ENCODE data around the gene NGFR. TPM values are rescaled to one million over a fixed set of nuclear protein-coding genes. Genes with fewer than 3 reads are reported as not detected.

Gene NGFR
- total RNA-seq, 2 donors from 2014 or later: 0.11 to 0.50 TPM

GRCh38 chr17:49480836-49481615, 14.1 kb upstream of the NGFR start:
- Mint-ChIP-seq H3K27me3 (peaks cover 57% of the 10 kb centered on the region), H3K27ac (no peak overlapping the region), H3K4me3 (no peak overlapping the region), H3K9me3 (no peaks in the 10 kb centered on the region), H3K36me3 (ENCODE audit: low read depth) (no peaks in the 10 kb centered on the region), H3K4me1 (no peaks in the 10 kb centered on the region)
- no peak for ATAC-seq (replicated peaks)

DNA sequence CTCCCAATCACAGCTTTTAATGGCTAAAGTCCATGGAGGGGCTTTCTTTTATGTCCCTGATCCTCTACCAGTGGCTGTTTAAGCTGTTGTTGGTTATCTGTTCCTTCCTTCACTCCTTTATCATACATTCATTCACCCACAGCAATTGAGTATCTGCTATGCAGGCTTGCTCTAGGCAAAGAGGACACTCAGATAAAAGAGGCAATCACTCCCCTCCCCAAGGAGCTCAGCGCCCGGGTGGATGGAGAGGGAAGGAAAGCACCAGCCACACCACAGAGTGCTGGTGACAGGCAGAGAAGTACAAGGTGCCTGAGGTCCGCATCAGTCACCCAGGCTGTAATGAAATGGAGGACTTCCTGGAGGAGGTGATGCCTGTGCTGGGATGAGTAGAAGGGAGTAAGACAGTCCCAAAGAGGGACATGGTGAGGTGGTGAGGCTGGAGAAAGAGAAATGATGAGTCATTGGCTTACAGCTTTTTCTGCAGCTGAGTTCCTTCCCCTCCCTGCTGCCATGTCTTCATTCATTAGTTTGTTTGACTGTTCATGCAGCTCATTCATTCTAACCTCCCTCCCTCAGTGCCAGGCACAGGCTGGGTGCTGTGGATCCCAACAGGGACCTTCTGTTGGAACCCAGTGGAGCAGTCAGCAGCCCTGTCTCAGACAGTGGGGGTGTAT, 12.8 kb upstream of the NGFR start:
- Mint-ChIP-seq H3K27me3 (peaks cover 54% of the 10 kb centered on the region), H3K4me3 (no peak overlapping the region), H3K36me3 (ENCODE audit: low read depth) (no peaks in the 10 kb centered on the region), H3K4me1 (no peaks in the 10 kb centered on the region), H3K27ac (no peak overlapping the region), H3K9me3 (no peaks in the 10 kb centered on the region)
- ATAC-seq (replicated peaks): no peak

GRCh38 chr17:49483599-49484509, 11.2 kb upstream of the NGFR start:
- H3K4me3 Mint-ChIP-seq: no peak overlapping the region
- H3K36me3 Mint-ChIP-seq (ENCODE audit: low read depth): no peaks in the 10 kb centered on the region
- H3K27ac Mint-ChIP-seq: no peak overlapping the region
- H3K9me3 Mint-ChIP-seq: no peaks in the 10 kb centered on the region
- ATAC-seq (replicated peaks): no peak
- H3K4me1 Mint-ChIP-seq: no peaks in the 10 kb centered on the region
- peaks cover 49% of the 10 kb centered on the region for H3K27me3 Mint-ChIP-seq

DNA sequence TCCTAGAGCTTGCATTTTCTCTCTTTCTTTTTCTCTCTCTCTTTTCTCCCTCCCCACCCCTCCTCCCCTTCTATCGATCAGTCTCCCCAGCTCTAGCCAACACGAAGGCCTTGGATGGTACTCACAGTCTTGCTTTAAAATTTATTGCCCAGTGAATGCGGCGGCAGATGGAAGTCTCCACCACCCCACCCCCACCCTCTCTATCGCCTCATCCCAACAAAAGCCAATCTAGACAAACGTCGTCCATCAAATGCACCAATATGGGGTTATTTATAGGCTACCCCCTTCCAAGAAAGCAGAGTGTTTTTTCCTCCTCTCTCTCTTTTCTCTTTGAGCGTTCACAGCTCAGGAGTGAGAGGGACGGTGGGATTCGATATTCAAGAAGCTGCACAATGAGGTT, 10.5 kb upstream of the NGFR start:
- Mint-ChIP-seq H3K27ac (no peak overlapping the region), H3K4me1 (no peaks in the 10 kb centered on the region), H3K9me3 (no peaks in the 10 kb centered on the region), H3K27me3 (peaks cover 47% of the 10 kb centered on the region), H3K4me3 (no peak overlapping the region), H3K36me3 (ENCODE audit: low read depth) (no peaks in the 10 kb centered on the region)
- no peak for ATAC-seq (replicated peaks)

GRCh38 chr17:49486012-49486641, 9.0 kb upstream of the NGFR start:
- Mint-ChIP-seq H3K27me3 (peaks cover 47% of the 10 kb centered on the region), H3K4me1 (no peaks in the 10 kb centered on the region)
- ATAC-seq (replicated peaks): no peak

DNA sequence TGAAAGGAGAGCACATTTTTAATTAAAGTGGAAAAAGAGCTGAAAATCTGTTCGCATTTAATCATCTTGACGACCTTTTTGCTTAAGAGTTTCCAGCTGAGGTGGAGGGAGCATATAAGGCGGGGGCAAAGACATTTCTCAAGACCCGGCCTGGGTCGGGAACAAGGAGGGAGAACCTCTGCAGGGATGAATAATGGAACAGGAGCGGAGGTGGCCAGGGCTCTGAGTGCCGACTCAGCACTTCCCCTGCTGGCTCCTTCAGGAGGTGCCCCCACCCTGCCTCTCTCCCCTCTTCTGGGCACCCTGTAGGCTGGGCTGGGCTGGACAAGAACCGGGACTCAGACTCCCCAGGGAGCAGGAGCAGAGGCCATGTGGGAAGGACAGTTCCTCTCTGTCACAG, 7.9 kb upstream of the NGFR start:
- H3K27ac Mint-ChIP-seq: no peak overlapping the region
- ATAC-seq (replicated peaks): no peak
- H3K36me3 Mint-ChIP-seq (ENCODE audit: low read depth): no peaks in the 10 kb centered on the region
- H3K4me3 Mint-ChIP-seq: no peak overlapping the region
- peaks cover 52% of the 10 kb centered on the region for H3K27me3 Mint-ChIP-seq
- no peaks in the 10 kb centered on the region for H3K4me1 Mint-ChIP-seq
- H3K9me3 Mint-ChIP-seq: no peaks in the 10 kb centered on the region

More at GRCh38 chr17:49486012-49486641, 9.0 kb upstream of the NGFR start:
- Mint-ChIP-seq H3K4me3 (no peak overlapping the region), H3K36me3 (ENCODE audit: low read depth) (no peaks in the 10 kb centered on the region), H3K9me3 (no peaks in the 10 kb centered on the region), H3K27ac (no peak overlapping the region)

DNA sequence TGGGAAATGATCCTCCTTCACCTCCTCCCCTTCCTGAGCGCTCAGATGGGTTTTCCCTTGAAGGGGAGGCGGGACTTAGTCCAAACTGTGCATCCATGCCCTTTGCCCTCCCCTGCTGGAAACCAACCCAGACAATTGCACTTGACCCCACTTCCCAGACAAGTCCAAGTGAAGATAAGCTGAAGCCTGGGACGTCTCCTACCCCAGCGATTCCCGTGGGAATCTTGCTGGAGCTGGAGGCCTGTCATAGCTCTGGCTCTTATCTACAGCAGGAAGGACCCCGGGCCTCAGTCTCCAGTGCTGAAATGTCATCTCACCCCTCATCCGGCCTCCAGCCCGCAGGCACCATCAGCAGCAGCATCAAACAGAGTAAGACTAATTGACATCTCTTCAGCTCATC, 6.5 kb upstream of the NGFR start:
- H3K36me3 Mint-ChIP-seq (ENCODE audit: low read depth): no peaks in the 10 kb centered on the region
- H3K9me3 Mint-ChIP-seq: no peaks in the 10 kb centered on the region
- no peak overlapping the region for H3K4me3 Mint-ChIP-seq
- no peaks in the 10 kb centered on the region for H3K4me1 Mint-ChIP-seq
- no peak overlapping the region for H3K27ac Mint-ChIP-seq
- H3K27me3 Mint-ChIP-seq: peaks cover 44% of the 10 kb centered on the region
- ATAC-seq (replicated peaks): no peak

DNA sequence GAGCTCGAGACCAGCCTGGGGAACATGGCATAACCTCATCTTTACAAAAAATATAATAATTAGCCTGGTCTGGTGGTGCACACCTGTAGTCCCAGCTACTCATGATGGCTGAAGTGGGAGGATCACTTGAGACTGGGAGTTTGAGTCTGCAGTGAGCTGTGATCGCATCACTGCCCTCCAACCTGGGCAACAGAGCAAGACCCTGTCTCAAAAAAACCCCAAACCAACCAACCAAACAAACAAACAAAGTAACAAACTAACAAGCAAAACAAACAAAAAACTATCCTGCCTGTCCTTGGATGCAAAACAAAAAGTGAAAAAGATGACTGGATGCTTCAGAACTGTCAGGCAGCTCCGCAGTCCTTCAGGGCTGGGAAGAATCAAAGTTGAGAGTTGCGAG, 5.7 kb upstream of the NGFR start:
- Mint-ChIP-seq H3K4me3 (no peak overlapping the region), H3K27me3 (peaks cover 40% of the 10 kb centered on the region), H3K4me1 (no peaks in the 10 kb centered on the region), H3K36me3 (ENCODE audit: low read depth) (no peaks in the 10 kb centered on the region), H3K9me3 (no peaks in the 10 kb centered on the region), H3K27ac (no peak overlapping the region)
- ATAC-seq (replicated peaks): no peak

GRCh38 chr17:49490276-49490675, 4.8 kb upstream of the NGFR start:
- Mint-ChIP-seq H3K9me3 (no peaks in the 10 kb centered on the region), H3K27me3 (peaks cover 30% of the 10 kb centered on the region), H3K27ac (no peak overlapping the region), H3K36me3 (ENCODE audit: low read depth) (no peaks in the 10 kb centered on the region), H3K4me1 (no peaks in the 10 kb centered on the region), H3K4me3 (no peak overlapping the region)
- ATAC-seq (replicated peaks): no peak

DNA sequence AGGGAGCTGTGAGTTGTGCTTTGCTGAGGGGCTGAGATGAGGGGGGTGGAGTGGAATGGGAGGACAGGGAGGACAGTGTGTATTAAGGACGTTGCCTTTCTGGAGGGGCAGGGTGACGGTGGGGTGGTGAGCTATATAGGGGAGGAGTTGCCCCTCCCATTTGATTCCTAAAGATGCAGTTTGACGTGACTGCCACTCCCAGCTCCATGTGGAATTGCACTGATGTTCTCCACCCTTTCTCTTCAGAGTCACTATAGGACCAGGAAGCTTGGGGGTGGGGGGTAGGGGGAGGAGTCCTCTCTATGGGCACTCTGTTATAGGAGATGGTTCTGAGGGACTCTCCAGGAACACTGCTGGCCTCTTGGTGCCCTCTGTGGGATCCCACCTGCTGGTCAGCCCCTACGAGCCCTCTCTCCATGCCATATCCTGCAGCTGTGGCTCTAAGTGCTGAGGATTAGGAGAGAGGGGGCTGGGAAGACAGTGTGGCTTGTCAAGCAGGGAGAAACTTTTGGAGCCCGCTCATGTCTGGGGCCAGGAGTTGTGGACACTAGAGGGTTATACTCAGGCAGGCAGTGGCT, 3.8 kb upstream of the NGFR start:
- ATAC-seq (replicated peaks): no peak
- no peak overlapping the region for H3K27ac Mint-ChIP-seq
- no peak overlapping the region for H3K4me3 Mint-ChIP-seq
- H3K36me3 Mint-ChIP-seq (ENCODE audit: low read depth): no peaks in the 10 kb centered on the region
- peaks cover 32% of the 10 kb centered on the region for H3K27me3 Mint-ChIP-seq
- no peaks in the 10 kb centered on the region for H3K4me1 Mint-ChIP-seq
- H3K9me3 Mint-ChIP-seq: no peaks in the 10 kb centered on the region

GRCh38 chr17:49494399-49494985, 601 bp upstream of the NGFR start:
- Mint-ChIP-seq H3K4me3 (peak overlapping the region; percentile 74), H3K36me3 (ENCODE audit: low read depth) (no peaks in the 10 kb centered on the region), H3K27me3 (peaks cover 29% of the 10 kb centered on the region), H3K9me3 (no peaks in the 10 kb centered on the region), H3K4me1 (no peaks in the 10 kb centered on the region), H3K27ac (no peak overlapping the region)
- no peak for ATAC-seq (replicated peaks)

DNA sequence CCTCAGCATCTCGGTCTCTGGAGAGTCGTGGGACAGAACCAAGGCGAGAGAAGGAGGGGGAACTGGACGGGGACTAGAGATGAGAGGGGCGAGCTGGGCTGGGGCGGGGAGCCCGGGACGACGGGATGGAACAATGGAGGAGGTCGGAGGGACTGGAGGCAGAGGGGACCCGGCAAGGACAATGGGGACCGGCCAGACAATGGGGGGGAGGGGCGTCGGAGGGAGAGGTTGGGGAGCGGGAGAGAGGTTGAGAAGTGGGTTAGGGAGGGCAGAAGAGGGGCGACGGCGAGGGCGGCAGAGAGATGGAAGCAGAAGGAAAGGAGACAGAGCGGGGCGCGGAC, 719 bp downstream of the NGFR start:
- no peak for ATAC-seq (replicated peaks)
- H3K9me3 Mint-ChIP-seq: no peaks in the 10 kb centered on the region
- no peaks in the 10 kb centered on the region for H3K36me3 Mint-ChIP-seq (ENCODE audit: low read depth)
- H3K27ac Mint-ChIP-seq: no peak overlapping the region
- peak overlapping the region; percentile 74 for H3K4me3 Mint-ChIP-seq
- no peaks in the 10 kb centered on the region for H3K4me1 Mint-ChIP-seq
- H3K27me3 Mint-ChIP-seq: peaks cover 35% of the 10 kb centered on the region

DNA sequence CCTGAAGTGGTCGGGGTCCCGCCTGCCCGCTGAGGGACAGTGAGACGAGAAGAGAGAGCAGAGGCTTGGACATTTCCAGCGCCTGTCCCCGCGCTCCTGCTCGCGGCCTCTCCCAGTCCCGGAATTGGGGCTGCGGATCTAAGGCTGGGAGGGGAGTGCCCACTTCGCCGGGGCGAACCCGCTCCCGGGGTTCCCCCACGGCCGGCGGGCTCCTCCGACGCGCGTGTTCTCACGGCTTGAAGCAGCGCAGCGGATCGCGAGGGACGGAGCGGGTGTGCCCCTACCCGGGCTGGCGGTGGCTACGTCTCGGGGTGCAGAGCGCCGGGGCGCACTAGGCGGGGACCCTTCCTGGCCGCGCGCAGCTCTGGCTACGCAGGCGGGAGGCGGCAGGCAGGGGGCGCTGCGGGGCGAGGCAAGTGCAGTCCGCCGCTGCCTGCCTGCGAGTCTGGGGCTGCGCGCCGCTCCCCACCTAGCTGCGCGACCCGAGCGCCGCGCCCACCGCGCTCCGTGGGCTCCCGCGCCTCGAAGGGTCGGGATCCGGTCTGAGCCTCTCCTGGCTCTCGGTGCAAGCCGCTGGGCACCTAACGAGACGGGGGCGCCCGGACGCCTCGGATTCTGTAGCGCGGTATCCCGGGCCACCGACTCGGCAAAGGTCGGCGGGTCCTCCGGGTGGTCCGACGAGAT, 1.2 kb downstream of the NGFR start:
- Mint-ChIP-seq H3K9me3 (no peaks in the 10 kb centered on the region), H3K27ac (no peak overlapping the region), H3K36me3 (ENCODE audit: low read depth) (no peaks in the 10 kb centered on the region), H3K4me1 (no peaks in the 10 kb centered on the region), H3K27me3 (peaks cover 32% of the 10 kb centered on the region), H3K4me3 (peak overlapping the region; percentile 74)
- peak; percentile 85 for ATAC-seq (replicated peaks)
